GM12874 (cell line): ENCODE data around the gene SH3D19.

ENCODE experiments used
- TF ChIP-seq, protein P1 (sequence below): IDR thresholded peaks from 2 replicates; pipeline ENCODE4 v1.5.1; 2011; ENCODE audit warnings: low read depth, mild to moderate bottlenecking, control low read depth, low read length, moderate library complexity; ENCODE audit not compliant: insufficient read depth

SH3D19 gene

DNA sequence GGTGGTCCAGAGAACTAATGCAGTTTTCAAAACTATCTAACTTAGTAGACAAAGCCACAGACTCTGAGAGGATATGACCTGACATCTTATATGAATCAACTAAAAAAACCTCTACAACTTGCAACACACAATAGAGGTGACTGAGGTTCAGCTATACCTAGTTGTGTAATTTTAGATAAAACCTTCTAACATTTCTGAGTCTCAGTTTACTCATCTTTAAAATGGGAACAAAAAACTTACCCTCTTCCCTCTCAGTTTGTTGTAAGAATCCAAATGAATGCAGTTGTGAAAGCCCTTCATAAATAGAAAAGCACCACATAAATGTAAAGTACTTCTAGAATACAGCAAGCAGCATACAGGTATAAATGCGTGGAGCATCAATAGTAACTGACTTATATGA is 5.9 kb downstream of the SH3D19 start:
- TF ChIP-seq, protein P1, sequence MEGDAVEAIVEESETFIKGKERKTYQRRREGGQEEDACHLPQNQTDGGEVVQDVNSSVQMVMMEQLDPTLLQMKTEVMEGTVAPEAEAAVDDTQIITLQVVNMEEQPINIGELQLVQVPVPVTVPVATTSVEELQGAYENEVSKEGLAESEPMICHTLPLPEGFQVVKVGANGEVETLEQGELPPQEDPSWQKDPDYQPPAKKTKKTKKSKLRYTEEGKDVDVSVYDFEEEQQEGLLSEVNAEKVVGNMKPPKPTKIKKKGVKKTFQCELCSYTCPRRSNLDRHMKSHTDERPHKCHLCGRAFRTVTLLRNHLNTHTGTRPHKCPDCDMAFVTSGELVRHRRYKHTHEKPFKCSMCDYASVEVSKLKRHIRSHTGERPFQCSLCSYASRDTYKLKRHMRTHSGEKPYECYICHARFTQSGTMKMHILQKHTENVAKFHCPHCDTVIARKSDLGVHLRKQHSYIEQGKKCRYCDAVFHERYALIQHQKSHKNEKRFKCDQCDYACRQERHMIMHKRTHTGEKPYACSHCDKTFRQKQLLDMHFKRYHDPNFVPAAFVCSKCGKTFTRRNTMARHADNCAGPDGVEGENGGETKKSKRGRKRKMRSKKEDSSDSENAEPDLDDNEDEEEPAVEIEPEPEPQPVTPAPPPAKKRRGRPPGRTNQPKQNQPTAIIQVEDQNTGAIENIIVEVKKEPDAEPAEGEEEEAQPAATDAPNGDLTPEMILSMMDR, result no peak

DNA sequence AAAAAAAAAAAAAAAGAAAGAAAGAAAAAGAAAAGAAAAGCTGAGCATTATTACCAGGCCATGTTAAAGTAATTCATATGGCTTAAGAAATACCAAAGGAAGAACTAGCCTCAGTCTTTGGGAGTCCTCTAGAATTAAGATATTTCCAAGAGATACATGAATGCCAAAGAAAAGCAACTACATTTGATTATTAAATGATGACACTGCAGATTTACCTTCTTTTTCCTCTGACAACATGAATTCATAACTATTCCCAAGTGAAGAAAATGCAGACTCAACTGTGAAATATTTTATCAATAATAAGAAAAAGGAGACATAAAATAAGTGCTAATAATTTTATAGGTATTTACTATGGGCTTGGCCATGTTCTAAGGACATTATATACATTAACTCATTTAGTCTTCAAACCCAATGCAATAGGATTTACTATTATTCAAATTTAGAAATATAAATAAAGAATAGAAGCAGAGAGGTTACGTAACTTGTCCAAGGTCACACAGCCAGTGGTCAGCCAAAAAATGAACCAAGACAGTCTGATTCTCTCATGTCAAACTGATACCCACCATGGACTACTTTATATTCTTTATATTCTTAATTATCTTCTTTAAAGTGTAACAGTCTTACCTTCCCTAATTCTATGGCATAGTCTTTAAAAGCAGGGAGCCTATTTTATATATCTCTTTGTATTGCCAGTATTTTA is 6.9 kb downstream of the SH3D19 start:
- TF ChIP-seq, protein P1, result no peak

DNA sequence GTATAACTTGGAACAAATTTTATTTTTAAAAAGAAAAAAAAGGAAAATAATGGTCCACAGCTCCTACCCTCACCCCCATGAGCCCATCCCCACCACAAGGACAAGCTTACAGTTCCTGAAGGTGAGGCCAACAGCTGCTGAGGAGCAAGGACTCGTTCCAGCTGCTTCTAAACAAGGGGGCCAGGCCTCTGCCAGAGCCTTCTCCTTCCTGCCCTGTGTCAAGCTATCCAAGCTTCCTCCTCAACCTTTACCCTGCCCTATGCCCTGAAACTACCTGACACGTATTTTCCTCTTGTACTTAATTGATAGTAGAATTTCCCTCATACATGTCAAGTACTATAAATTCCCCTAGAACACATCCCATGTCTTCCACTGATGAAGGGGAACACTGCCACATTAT is 8.8 kb downstream of the SH3D19 start:
- TF ChIP-seq, protein P1, result no peak

DNA sequence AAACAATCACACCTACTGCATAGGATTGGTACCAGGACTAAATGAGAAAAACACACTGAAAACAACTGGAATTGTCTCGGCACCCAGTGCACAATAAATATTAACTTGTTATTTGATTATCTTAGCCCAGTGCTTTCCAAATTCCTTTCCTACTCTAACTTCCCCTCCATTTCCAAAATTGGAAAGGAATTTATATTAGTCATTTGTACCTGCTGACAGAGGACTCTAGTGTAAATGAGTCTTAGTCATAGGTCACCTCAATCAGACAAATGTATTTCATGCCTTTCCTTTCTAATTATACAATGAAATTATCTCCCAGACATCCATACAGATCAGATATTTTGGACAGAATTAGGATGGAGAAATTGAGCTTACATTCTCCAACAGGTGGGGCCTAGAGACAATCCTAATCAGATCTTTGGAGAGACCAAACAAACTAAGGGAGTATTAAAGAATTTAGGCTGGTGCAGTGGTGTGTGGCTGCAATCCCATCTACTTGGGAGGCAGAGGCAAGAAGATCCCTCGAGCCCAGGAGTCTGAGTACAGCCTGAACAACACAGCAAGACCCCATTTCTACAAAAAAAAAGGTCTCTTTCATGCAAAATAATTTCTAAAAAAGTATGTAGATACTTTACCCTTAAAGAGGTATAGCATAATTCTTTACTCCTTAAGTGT is 10.1 kb downstream of the SH3D19 start:
- TF ChIP-seq, protein P1, result no peak

DNA sequence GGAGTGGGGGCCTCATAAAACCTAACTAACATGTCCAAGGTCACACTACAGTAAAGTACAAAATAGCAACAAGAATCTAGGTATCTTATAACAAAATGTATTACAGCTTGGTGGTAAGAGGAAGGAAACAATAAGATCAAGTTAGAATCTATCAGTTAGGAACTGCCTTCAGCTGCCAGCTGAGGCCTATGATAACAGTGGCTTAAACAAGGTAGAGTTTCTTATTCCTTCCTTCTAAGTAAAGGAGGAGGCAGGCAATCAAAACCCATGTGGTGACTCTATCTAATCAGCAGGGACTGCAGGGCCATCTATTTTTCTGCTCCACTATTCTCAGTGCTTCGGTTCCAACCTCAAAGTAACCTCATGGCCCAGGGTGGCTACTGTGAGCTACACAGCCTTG is 10.9 kb downstream of the SH3D19 start:
- TF ChIP-seq, protein P1, result no peak

DNA sequence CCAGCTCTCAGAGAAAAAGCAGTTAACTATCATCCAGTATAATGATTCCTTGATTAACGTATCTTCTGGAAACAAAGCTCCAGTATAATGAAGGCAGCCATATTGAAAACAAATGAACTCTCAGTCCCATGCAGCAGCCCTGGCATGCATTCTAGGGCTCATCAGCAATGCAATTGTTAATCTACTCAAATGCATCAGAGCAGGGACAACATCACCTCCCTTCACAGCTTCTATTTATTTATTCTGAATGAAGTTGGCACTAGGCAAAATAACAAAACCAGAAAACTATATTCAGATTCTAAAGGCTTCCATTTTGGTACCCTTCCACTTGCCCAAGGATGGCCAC is 11.4 kb downstream of the SH3D19 start:
- TF ChIP-seq, protein P1, result no peak

DNA sequence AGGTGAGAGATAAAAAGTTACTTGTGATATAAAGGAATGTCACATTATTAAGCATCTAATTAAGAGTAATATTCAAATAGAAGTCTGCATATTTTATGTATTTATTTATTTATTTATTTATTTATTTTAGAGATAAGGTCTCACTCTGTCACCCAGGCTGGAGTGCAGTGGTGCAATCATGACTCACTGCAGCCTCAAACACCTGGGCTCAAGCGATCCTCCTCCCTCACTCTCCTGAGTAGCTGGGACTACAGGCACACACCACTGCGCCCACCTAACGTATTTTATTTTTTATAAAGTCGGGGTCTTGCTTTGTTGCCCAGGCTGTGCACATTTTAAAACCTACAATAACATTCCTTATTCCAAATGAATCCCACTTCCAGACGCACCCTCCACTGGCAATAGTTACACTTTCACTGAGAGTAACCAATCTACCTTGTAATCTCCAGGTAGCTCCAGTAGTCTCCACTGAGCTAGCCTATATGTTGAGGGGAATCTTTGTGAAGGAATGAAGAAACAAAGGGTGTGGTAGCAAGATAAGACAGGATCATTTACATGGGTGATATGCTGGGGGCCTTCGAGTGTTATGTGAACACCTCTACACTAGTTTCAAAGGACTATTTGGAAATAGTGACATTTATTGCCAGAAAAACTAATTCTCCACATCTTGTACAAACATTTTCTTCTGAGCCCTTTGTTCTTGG is 11.9 kb downstream of the SH3D19 start:
- TF ChIP-seq, protein P1, result no peak
